ENCODE results near the gene PDE4A. TPM values are rescaled to one million over a fixed set of nuclear protein-coding genes. Genes with fewer than 3 reads are reported as not detected.

The PDE4A gene
- total and polyA plus RNA-seq, 10 of the 15 experiments (the other 5 are each of a cell fraction or from before 2014, with no cell fraction given), result 0.24 to 13.3 (median 4.9) TPM

GRCh38 chr19:10424011-10424637 is 3.8 kb downstream of the PDE4A start:
- Histone ChIP-seq H3K36me3 (ENCODE audit: control insufficient read depth in 2 of 2, insufficient read depth in 2 of 2, low read length in 1 of 2) (no peaks in the 10 kb centered on the region), H4K20me1 (ENCODE audit: control insufficient read depth, insufficient read depth) (no peaks in the 10 kb centered on the region; the same call in 1 of the 2 replicates), H3K79me2 (ENCODE audit: control insufficient read depth, insufficient read depth, low read length) (no peaks in the 10 kb centered on the region), H3K9me3 (replicated peaks; ENCODE audit: control insufficient read depth, insufficient read depth, low read length) (no peaks in the 10 kb centered on the region), H2AFZ (ENCODE audit: control insufficient read depth, low read depth, low read length) (peak overlapping the region; percentile 66), H3K27ac (ENCODE audit: control insufficient read depth, insufficient read depth) (0 out of 2 replicates have a peak overlapping the region, but pooled peaks have one; percentile 42), H3K27me3 (replicated peaks in 1 of 2; ENCODE audit: control insufficient read depth in 2 of 2, insufficient read depth in 2 of 2, low read length in 1 of 2) (peaks cover 0 to 10% of the 10 kb centered on the region in 2 experiments; a peak in 3 of 4 replicates), H3K9ac (ENCODE audit: control insufficient read depth, insufficient read depth, low read length) (peak overlapping the region; percentile 55), H3K4me3 (peak overlapping the region; percentile 62), H3K4me1 (ENCODE audit: control insufficient read depth, insufficient read depth, low read length) (peaks cover 64% of the 10 kb centered on the region), H3K4me2 (ENCODE audit: control insufficient read depth, insufficient read depth) (peak overlapping the region; percentile 96)
- RAD21 ChIA-PET (ENCODE audit: unreplicated experiment), result interaction anchor here (0.7 to 10.2 kb wide), 5 partner anchors 9 to 18 kb away, joined by 3 to 209 read pairs (median 3); partner anchors contain the start of gene CDC37
- WGBS (ENCODE audit: insufficient coverage, insufficient replicate concordance, low lambda C conversion rate, missing lambda C conversion rate), result under 1% methylated on average over 38 of the region's 38 CpGs
- FAIRE-seq, result no peak
- intact Hi-C loops (cut with micrococcal nuclease; ENCODE audit: unreplicated experiment), result loop anchor here (2.0 kb wide), 1 partner anchor 19 kb away; no protein-coding TSS in a partner anchor
- ATAC-seq, result peak; percentile 63
- CTCF ChIA-PET, result interaction anchor here (0.9 to 28.5 kb wide), 5 partner anchors 1 to 164 kb away, joined by 3 to 1053 read pairs (median 5); partner anchors contain the start of genes CDC37 and PDE4A
- in situ Hi-C loops (cut with MboI), result no loop called here
- no TSS peak for BruUV-seq (replicated peaks)
- no peak for DNase-seq (ENCODE audit: low read depth, low spot score)
- SMC1A ChIA-PET (ENCODE audit: uncharacterized antibody, unreplicated experiment), result interaction anchor here (0.6 to 17.7 kb wide), 5 partner anchors 12 to 39 kb away, joined by 3 to 364 read pairs (median 3); partner anchors contain the start of gene CDC37
- POLR2A ChIA-PET, result interaction anchor here (1.0 to 7.2 kb wide), 7 partner anchors 8 to 19 kb away, joined by 3 to 78 read pairs (median 8); partner anchors contain the start of gene CDC37
- TF ChIP-seq SIX5 (IDR thresholded peaks at IDR 0.05; ENCODE audit: low read depth, low read length, severe bottlenecking), result no peak
- TF ChIP-seq YY1 (IDR thresholded peaks at IDR 0.05; ENCODE audit: low read depth, low read length), result 0 out of 2 replicates have a peak, but pooled peaks have one; percentile 41
- TF ChIP-seq RELA (IDR thresholded peaks at IDR 0.05; ENCODE audit: borderline replicate concordance, partially characterized antibody), result peak; percentile 26
- 0 out of 4 replicates have a peak, but pooled peaks of 1 of the 2 experiments have one; percentile 2 for TF ChIP-seq EP300 (IDR thresholded peaks at IDR 0.05; ENCODE audit: borderline replicate concordance in 1 of 2, control insufficient read depth in 1 of 2, low read depth in 2 of 2, low read length in 2 of 2)
- TF ChIP-seq KLF5 (IDR thresholded peaks at IDR 0.05; ENCODE audit: partially characterized antibody), result no peak
- TF ChIP-seq MEF2B (IDR thresholded peaks at IDR 0.05; ENCODE audit: partially characterized antibody, poor library complexity, severe bottlenecking), result peak; percentile 28
- TF ChIP-seq PRDM15 (CRISPR knock-in tag; IDR thresholded peaks at IDR 0.05), result no peak
- peak; percentile 77 to 97 (median 84) for TF ChIP-seq CTCF (IDR thresholded peaks at IDR 0.05 in 2 of 3, conservative IDR thresholded peaks at IDR 0.05 in 1 of 3; ENCODE audit: control insufficient read depth in 2 of 3, extremely low read depth in 1 of 3, insufficient read depth in 1 of 3, low read depth in 3 of 3, low read length in 3 of 3)
- peak; percentile 38; the same call in 1 of the 2 replicates for TF ChIP-seq MAX (IDR thresholded peaks at IDR 0.05; ENCODE audit: low read depth, low read length)
- no peak for TF ChIP-seq ETV6 (conservative IDR thresholded peaks at IDR 0.05 in 1 of 2, IDR thresholded peaks at IDR 0.05 in 1 of 2; ENCODE audit: borderline replicate concordance in 1 of 2, low read depth in 1 of 2)
- TF ChIP-seq EZH2 (IDR thresholded peaks at IDR 0.05; ENCODE audit: borderline replicate concordance, control insufficient read depth, low read depth, low read length), result no peak
- TF ChIP-seq TCF12 (IDR thresholded peaks at IDR 0.05; ENCODE audit: low read depth, low read length), result 0 out of 2 replicates have a peak, but pooled peaks have one; percentile 34
- no peak for TF ChIP-seq TAF1 (IDR thresholded peaks at IDR 0.05; ENCODE audit: borderline replicate concordance, low read depth, low read length)
- peak; percentile 24 to 33; a peak in 3 of 4 replicates for TF ChIP-seq BHLHE40 (IDR thresholded peaks at IDR 0.05; ENCODE audit: borderline replicate concordance in 1 of 2, low read depth in 2 of 2, low read length in 1 of 2)

Data from GM12878 (cell line).